ENCODE measurements around the gene BACH2. TPM values are rescaled to one million over a fixed set of nuclear protein-coding genes. Genes with fewer than 3 reads are reported as not detected.
"Not testable (repeated sequence)": the region's sequence is repeated elsewhere in the genome, so short reads cannot be mapped to it uniquely, and the experiment has no call there.

BACH2 gene
- total and polyA plus RNA-seq, 10 of the 15 experiments (the other 5 are each of a cell fraction or from before 2014, with no cell fraction given) = 0.03 to 0.28 (median 0.04) TPM; not detected in 3

DNA sequence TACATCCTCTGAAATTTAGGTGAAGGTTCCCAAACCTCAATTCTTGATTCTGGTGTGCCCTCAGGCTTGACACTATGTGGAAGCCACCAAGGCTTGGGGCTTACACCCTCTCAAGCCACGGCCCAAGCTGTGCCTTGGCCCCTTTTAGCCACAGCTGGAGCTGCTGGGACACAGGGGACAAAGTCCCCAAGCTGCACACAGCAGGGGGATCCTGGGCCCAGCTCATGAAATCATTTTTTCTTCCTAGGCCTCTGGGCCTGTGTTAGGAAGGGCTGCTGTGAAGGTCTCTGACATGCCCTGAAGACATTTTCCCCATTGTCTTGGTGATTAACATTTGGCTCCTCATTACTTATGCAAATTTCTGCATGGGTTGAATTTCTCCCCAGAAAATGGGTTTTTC is 37.3 kb upstream of the BACH2 start (continued):
- no peak for TF ChIP-seq GATAD2B (conservative IDR thresholded peaks at IDR 0.05; ENCODE audit: low read depth)
- TF ChIP-seq RCOR1 (conservative IDR thresholded peaks at IDR 0.05; ENCODE audit: low read depth, low read length) = no peak
- no peak for TF ChIP-seq LARP7 (IDR thresholded peaks at IDR 0.05)
- TF ChIP-seq REST (IDR thresholded peaks at IDR 0.05; ENCODE audit: low read depth, low read length) = no peak
- no peak for TF ChIP-seq NR2C1 (IDR thresholded peaks at IDR 0.05)
- TF ChIP-seq FOXM1 (IDR thresholded peaks at IDR 0.05; ENCODE audit: low read depth, low read length) = no peak
- TF ChIP-seq PKNOX1 (IDR thresholded peaks at IDR 0.05) = no peak
- TF ChIP-seq POLR2AphosphoS5 (IDR thresholded peaks at IDR 0.05; ENCODE audit: low read length) = no peak
- TF ChIP-seq KLF5 (IDR thresholded peaks at IDR 0.05; ENCODE audit: partially characterized antibody) = no peak

DNA sequence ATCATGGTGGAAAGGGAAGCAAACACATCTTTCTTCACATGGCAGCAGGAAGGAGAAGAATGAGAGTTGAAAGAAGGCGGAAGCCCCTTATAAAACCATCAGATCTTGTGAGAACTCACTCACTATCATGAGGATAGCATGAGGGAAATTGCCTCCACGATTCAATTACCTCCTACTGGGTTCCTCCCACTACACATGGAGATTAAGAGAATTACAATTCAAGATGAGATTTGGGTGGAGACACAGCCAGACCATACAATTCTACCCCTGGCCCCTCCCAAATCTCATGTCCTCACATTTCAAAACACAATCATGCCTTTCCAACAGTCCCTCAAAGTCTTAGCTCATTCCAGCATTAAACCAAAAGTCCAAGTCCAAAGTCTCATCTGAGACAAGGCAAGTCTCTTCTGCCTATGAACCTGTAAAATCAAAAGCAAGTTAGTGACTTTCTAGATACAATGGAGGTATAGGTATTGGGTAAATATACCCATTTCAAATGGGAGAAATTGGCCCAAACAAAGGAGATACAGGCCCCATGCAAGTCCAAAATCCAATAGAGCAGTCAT is 36.4 kb upstream of the BACH2 start:
- intact Hi-C loops (cut with micrococcal nuclease; ENCODE audit: unreplicated experiment); H3K79me2 ChIP-seq (ENCODE audit: control insufficient read depth, insufficient read depth, low read length); ATAC-seq; FAIRE-seq; H3K27me3 ChIP-seq (replicated peaks in 1 of 2; ENCODE audit: control insufficient read depth in 2 of 2, insufficient read depth in 2 of 2, low read length in 1 of 2); H3K4me3 ChIP-seq; RAD21 ChIA-PET (ENCODE audit: unreplicated experiment); H3K4me1 ChIP-seq (ENCODE audit: control insufficient read depth, insufficient read depth, low read length); DNase-seq (ENCODE audit: low read depth, low spot score); H3K9me3 ChIP-seq (replicated peaks; ENCODE audit: control insufficient read depth, insufficient read depth, low read length); H4K20me1 ChIP-seq (ENCODE audit: control insufficient read depth, insufficient read depth); H2AFZ ChIP-seq (ENCODE audit: control insufficient read depth, low read depth, low read length); POLR2A ChIA-PET; H3K9ac ChIP-seq (ENCODE audit: control insufficient read depth, insufficient read depth, low read length); CTCF ChIA-PET; H3K36me3 ChIP-seq (ENCODE audit: control insufficient read depth in 2 of 2, insufficient read depth in 2 of 2, low read length in 1 of 2); BruUV-seq (replicated peaks); H3K27ac ChIP-seq (ENCODE audit: control insufficient read depth, insufficient read depth); in situ Hi-C loops (cut with MboI); SMC1A ChIA-PET (ENCODE audit: uncharacterized antibody, unreplicated experiment); H3K4me2 ChIP-seq (ENCODE audit: control insufficient read depth, insufficient read depth): not testable (repeated sequence)
- WGBS (ENCODE audit: insufficient coverage, insufficient replicate concordance, low lambda C conversion rate, missing lambda C conversion rate) = 0% methylated on average over 2 of the region's 2 CpGs
